Suprapubic skin (tissue), 4 donors: ENCODE results near the gene DPYD.

Experiments used
- EP300 ChIP-seq: sonication (generic); formaldehyde crosslinking; IDR thresholded peaks from one replicate; pipeline ENCODE4 v1.6.1; 2017; ENCODE audit warnings: antibody characterized with exemption
- POLR2A ChIP-seq, 2 donors: fragments of 450-650 bp; IDR thresholded peaks; one replicate each; pipeline ENCODE4 v1.6.1; 2017; ENCODE audit warnings: antibody characterized with exemption in 2 of 2, mild to moderate bottlenecking in 2 of 2, moderate library complexity in 2 of 2
- POLR2AphosphoS5 ChIP-seq, 3 donors: sonication (generic); formaldehyde crosslinking; IDR thresholded peaks; one replicate each; pipeline ENCODE4 v1.6.1; 2017; ENCODE audit warnings: antibody characterized with exemption in 3 of 3
- TF ChIP-seq, protein P1 (sequence below), 2 donors: fragments of 200-600 bp in 1 of 2; fragments of 450-650 bp in 1 of 2; sonication (generic) in 1 of 2; IDR thresholded peaks; one replicate each; pipeline ENCODE4 v1.5.1; 2016 to 2019; ENCODE audit warnings: antibody characterized with exemption in 2 of 2, mild to moderate bottlenecking in 1 of 2, moderate library complexity in 1 of 2

DNA sequence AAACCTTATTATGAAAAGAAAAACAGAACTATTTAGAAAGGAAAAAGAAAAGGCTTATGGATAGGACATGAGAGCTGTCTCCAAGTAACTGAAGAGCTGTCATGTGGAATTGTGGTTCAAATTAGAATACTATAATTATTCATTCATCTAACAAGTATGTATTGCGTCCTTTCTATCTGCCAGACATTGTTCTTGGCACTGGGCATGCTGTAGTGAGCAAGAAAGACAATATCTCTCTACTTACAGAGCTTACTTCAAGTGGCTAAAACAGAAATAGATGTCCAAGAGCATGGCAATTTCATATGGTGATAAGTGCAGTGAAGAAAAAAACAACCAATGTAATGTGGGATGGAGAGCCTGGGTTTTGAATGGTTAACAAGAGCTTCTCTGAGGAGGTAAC, 413.0 kb downstream of the DPYD start:
- TF ChIP-seq, protein P1, sequence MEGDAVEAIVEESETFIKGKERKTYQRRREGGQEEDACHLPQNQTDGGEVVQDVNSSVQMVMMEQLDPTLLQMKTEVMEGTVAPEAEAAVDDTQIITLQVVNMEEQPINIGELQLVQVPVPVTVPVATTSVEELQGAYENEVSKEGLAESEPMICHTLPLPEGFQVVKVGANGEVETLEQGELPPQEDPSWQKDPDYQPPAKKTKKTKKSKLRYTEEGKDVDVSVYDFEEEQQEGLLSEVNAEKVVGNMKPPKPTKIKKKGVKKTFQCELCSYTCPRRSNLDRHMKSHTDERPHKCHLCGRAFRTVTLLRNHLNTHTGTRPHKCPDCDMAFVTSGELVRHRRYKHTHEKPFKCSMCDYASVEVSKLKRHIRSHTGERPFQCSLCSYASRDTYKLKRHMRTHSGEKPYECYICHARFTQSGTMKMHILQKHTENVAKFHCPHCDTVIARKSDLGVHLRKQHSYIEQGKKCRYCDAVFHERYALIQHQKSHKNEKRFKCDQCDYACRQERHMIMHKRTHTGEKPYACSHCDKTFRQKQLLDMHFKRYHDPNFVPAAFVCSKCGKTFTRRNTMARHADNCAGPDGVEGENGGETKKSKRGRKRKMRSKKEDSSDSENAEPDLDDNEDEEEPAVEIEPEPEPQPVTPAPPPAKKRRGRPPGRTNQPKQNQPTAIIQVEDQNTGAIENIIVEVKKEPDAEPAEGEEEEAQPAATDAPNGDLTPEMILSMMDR (IDR thresholded peaks at IDR 0.05): no peak
- TF ChIP-seq POLR2A (IDR thresholded peaks at IDR 0.05) (no peak), POLR2AphosphoS5 (IDR thresholded peaks at IDR 0.05) (no peak), EP300 (no peak)
